Caco-2 (cell line): Measurements from ENCODE around the gene NRAS. TPM values are rescaled to one million over a fixed set of nuclear protein-coding genes. Genes with fewer than 3 reads are reported as not detected.
"Not testable (repeated sequence)": the region's sequence is repeated elsewhere in the genome, so short reads cannot be mapped to it uniquely, and the experiment has no call there.

Source experiments
- BruUV-seq: library from RNA; stranded (reverse); fragments of 400-500 nt; replicated peaks from 2 replicates; lab custom pipeline; 2021; lab: Mats Ljungman, UMichigan
- CTCF ChIA-PET: fragments of 300-600 bp; sonication (Branson Sonifier 250); formaldehyde crosslinking; loops from one replicate; lab custom pipeline; 2022; ENCODE audit warnings: antibody characterized with exemption; lab: Charles Lee
- POLR2A ChIA-PET: fragments of 300-600 bp; sonication (Branson Sonifier 250); formaldehyde crosslinking; loops from one replicate; lab custom pipeline; 2022; ENCODE audit warnings: antibody characterized with exemption; lab: Charles Lee
- DNase-seq, 2 experiments: peaks; one replicate each; pipeline versions ENCODE4 v3.0.0 to v3.0.0-alpha.2; 2020 to 2022
- H3K27me3 ChIP-seq: replicated peaks from 2 replicates; pipeline ENCODE4 v1.6.0; 2011; ENCODE audit warnings: low read length; ENCODE audit not compliant: control insufficient read depth, insufficient read depth
- H3K36me3 ChIP-seq: 2 replicates; pipeline ENCODE4 v1.5.1; 2011; ENCODE audit warnings: low read length; ENCODE audit not compliant: control insufficient read depth, insufficient read depth
- H3K4me1 ChIP-seq: fragments of 250-450 bp; sonication (Bioruptor Pico); 2 replicates; pipeline ENCODE4 v1.5.1; 2020; ENCODE audit warnings: mild to moderate bottlenecking
- H3K4me3 ChIP-seq: 2 replicates; pipeline ENCODE4 v1.5.1; 2011; ENCODE audit warnings: low read depth, mild to moderate bottlenecking, control low read depth, low read length
- H3K9me3 ChIP-seq: fragments of 250-450 bp; sonication (Bioruptor Pico); 2 replicates; pipeline ENCODE4 v1.5.1; 2020; ENCODE audit warnings: mild to moderate bottlenecking, moderate library complexity
- H3K27ac Mint-ChIP-seq: one replicate; pipeline ENCODE4 v1.8.0; 2022; ENCODE audit warnings: mixed read lengths; ENCODE audit not compliant: unreplicated experiment
- H3K27me3 Mint-ChIP-seq: one replicate; pipeline ENCODE4 v1.8.0; 2022; ENCODE audit warnings: mixed read lengths; ENCODE audit not compliant: insufficient read depth, unreplicated experiment
- H3K36me3 Mint-ChIP-seq: one replicate; pipeline ENCODE4 v1.8.0; 2022; ENCODE audit warnings: mild to moderate bottlenecking, mixed read lengths; ENCODE audit not compliant: insufficient read depth, unreplicated experiment
- H3K4me1 Mint-ChIP-seq: one replicate; pipeline ENCODE4 v1.8.0; 2022; ENCODE audit warnings: low read depth, mixed read lengths; ENCODE audit not compliant: unreplicated experiment
- H3K4me3 Mint-ChIP-seq: one replicate; pipeline ENCODE4 v1.8.0; 2022; ENCODE audit warnings: mild to moderate bottlenecking, moderate library complexity, mixed read lengths; ENCODE audit not compliant: unreplicated experiment
- H3K9me3 Mint-ChIP-seq: one replicate; pipeline ENCODE4 v1.8.0; 2022; ENCODE audit warnings: mixed read lengths; ENCODE audit not compliant: unreplicated experiment
- intact Hi-C: fragments of 100-400 bp; cut with micrococcal nuclease; formaldehyde crosslinking; loops from one replicate; pipeline ENCODE4 v1.10.0; 2022; ENCODE audit not compliant: unreplicated experiment
- total RNA-seq: library from RNA; stranded (reverse); gene quantifications from 2 replicates; pipeline ENCODE4 v1.2.3, GENCODE V29; 2022
- TF ChIP-seq, protein P1 (sequence below), 2 experiments: fragments of 200-600 bp in 1 of 2; IDR thresholded peaks; 1 replicate in 1 of 2; 2 replicates in 1 of 2; pipeline versions ENCODE4 v1.5.1 to v1.8.0; 2011 to 2022; ENCODE audit warnings: antibody characterized with exemption in 1 of 2, control low read depth in 1 of 2, inconsistent platforms in 1 of 2, low read depth in 1 of 2, low read length in 1 of 2, mild to moderate bottlenecking in 1 of 2, moderate library complexity in 1 of 2; ENCODE audit not compliant: insufficient read depth in 1 of 2, severe bottlenecking in 1 of 2, unreplicated experiment in 1 of 2

NRAS gene
- total RNA-seq, 1 experiment from 2014 or later = 39.9 TPM

DNA sequence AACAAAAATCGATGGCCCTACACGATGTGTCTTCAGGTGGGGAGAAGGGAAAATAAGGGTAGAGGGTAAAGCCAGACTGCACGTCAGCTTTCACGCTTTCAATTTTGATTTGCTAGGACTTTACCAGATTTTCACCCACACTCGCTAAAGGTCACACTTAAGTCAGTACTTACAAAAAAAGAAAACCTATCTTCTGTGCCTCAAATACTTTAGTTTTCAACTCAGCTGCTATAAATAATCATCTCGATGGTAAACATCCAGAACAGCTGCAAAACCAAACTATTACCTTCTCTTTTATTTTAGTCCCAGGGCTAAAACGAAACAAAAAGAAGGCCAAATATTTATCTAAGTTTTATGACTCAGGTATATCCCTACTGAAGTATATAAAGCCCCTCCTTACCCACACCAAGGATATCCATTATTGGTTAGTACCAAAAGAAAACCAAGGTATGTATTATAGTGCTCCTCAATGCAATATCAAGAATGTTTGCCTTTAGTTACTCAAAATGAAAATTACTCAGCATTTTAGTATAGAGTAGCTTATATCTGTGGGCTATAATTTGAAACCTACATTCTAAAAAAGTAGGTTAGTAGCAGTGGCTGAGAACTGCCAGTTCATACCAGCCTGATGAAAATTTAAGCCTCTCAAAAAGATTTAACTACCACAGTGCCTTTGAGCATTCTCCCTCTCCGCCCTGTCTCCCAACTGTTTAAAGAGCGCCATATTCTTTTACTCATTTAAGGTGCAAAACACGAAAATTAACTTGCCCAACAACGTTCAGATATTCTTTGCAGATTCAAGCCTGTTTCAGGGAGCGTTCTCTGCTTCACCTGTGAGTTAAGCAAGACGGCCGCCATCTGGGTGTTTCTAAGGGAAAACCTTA is 39.7 kb upstream of the NRAS start:
- H3K9me3 Mint-ChIP-seq = no peaks in the 10 kb centered on the region
- TF ChIP-seq, protein P1, sequence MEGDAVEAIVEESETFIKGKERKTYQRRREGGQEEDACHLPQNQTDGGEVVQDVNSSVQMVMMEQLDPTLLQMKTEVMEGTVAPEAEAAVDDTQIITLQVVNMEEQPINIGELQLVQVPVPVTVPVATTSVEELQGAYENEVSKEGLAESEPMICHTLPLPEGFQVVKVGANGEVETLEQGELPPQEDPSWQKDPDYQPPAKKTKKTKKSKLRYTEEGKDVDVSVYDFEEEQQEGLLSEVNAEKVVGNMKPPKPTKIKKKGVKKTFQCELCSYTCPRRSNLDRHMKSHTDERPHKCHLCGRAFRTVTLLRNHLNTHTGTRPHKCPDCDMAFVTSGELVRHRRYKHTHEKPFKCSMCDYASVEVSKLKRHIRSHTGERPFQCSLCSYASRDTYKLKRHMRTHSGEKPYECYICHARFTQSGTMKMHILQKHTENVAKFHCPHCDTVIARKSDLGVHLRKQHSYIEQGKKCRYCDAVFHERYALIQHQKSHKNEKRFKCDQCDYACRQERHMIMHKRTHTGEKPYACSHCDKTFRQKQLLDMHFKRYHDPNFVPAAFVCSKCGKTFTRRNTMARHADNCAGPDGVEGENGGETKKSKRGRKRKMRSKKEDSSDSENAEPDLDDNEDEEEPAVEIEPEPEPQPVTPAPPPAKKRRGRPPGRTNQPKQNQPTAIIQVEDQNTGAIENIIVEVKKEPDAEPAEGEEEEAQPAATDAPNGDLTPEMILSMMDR (IDR thresholded peaks at IDR 0.05; ENCODE audit: insufficient read depth in 1 of 2, low read depth in 1 of 2, low read length in 1 of 2, severe bottlenecking in 1 of 2, unreplicated experiment in 1 of 2) = no peak
- intact Hi-C loops = no loop called here
- POLR2A ChIA-PET = no interaction called here
- H3K4me1 ChIP-seq = peaks cover 19% of the 10 kb centered on the region
- peak overlapping the region; percentile 94 for H3K4me3 Mint-ChIP-seq
- no peaks in the 10 kb centered on the region; the same call in 1 of the 2 replicates for H3K36me3 ChIP-seq
- CTCF ChIA-PET = no interaction called here
- H3K4me3 ChIP-seq = peak overlapping the region; percentile 87
- no peak for DNase-seq
- H3K4me1 Mint-ChIP-seq = peaks cover 6% of the 10 kb centered on the region
- BruUV-seq = no TSS peak
- H3K27ac Mint-ChIP-seq = peak overlapping the region; percentile 100
- H3K27me3 ChIP-seq = no peaks in the 10 kb centered on the region
- no peaks in the 10 kb centered on the region for H3K27me3 Mint-ChIP-seq
- H3K9me3 ChIP-seq = no peaks in the 10 kb centered on the region
- peaks cover 36% of the 10 kb centered on the region for H3K36me3 Mint-ChIP-seq

DNA sequence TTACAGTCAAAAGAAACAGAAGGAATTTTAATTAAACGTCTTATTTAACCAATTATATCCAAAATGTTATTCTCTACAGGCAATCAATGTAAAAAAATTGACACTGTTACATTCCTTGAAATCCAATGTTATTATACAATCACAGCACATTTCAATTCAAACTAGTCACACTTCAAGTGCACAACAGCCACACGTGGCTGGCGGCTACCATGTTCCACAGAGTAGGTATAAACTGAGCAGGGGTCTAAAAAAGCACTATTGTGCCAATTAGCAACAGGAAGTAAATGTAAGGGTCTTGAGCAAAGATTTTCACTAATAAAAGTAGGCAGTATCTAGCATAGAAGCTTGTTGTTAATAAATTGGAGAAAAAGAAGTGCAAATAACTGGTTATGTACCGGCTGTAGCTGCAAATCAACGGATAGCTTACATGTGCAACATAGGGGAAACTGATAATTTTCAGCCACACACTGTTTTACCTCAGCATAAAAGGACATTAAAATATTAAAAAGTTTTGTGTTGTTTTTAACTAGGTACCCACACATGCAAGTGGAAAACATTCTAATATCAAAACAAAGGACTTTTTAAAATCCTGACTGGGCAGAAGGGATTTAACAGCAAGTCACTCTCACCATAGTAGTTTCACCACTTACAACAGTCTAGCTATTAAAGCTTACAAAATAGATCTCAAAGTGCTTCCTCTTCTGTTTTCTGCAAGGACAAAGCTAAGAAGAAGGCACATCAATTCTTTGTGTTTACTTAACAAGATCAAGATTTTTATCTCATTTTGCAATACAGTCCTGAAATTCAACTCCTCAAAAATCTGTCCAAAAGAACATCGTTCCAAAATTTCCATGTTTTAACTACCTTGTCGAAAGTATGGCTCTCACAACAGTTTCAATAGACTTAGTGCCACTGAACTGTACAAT is 38.7 kb upstream of the NRAS start:
- H3K36me3 Mint-ChIP-seq = peaks cover 40% of the 10 kb centered on the region
- POLR2A ChIA-PET = no interaction called here
- peaks cover 6% of the 10 kb centered on the region for H3K4me1 Mint-ChIP-seq
- H3K4me3 ChIP-seq = no peak overlapping the region
- BruUV-seq = no TSS peak
- intact Hi-C loops = no loop called here
- no peak overlapping the region for H3K27ac Mint-ChIP-seq
- no peaks in the 10 kb centered on the region for H3K27me3 ChIP-seq
- DNase-seq = no peak
- CTCF ChIA-PET = no interaction called here
- H3K27me3 Mint-ChIP-seq = no peaks in the 10 kb centered on the region
- peak overlapping the region; percentile 94 for H3K4me3 Mint-ChIP-seq
- peaks cover 19% of the 10 kb centered on the region for H3K4me1 ChIP-seq
- H3K36me3 ChIP-seq = no peaks in the 10 kb centered on the region; the same call in 1 of the 2 replicates
- TF ChIP-seq, protein P1 (IDR thresholded peaks at IDR 0.05; ENCODE audit: insufficient read depth in 1 of 2, low read depth in 1 of 2, low read length in 1 of 2, severe bottlenecking in 1 of 2, unreplicated experiment in 1 of 2) = no peak
- no peaks in the 10 kb centered on the region for H3K9me3 ChIP-seq
- H3K9me3 Mint-ChIP-seq = no peaks in the 10 kb centered on the region

DNA sequence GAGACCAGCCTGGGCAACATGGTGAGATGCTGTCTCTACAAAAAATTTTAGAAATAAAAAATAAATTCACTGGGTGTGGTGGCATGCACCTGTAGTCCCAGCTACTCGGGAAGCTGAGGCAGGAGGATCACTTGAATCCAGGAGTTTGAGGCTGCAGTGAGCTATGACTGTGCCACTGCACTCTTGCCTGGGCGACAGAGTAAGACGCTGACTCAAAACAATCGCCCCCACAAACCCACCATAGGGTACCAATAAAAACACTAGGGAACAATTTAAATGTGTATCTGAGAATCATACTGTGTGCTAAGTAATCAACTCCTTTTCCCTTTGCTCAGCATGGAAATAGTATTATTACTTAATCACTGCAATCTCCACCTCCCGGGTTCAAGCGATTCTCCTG is 37.1 kb upstream of the NRAS start:
- POLR2A ChIA-PET, H3K36me3 ChIP-seq, H3K4me3 ChIP-seq, H3K4me1 Mint-ChIP-seq, H3K9me3 Mint-ChIP-seq, H3K27me3 Mint-ChIP-seq, H3K27me3 ChIP-seq, H3K9me3 ChIP-seq, DNase-seq, BruUV-seq, intact Hi-C loops, H3K27ac Mint-ChIP-seq, H3K4me3 Mint-ChIP-seq, CTCF ChIA-PET: not testable (repeated sequence)
- H3K4me1 ChIP-seq = peaks cover 19% of the 10 kb centered on the region
- H3K36me3 Mint-ChIP-seq = peaks cover 48% of the 10 kb centered on the region
